GM19455 (cell line): Measurements from ENCODE around the gene CDIP1.
"Not testable (repeated sequence)": the region's sequence is repeated elsewhere in the genome, so short reads cannot be mapped to it uniquely, and the experiment has no call there.

Experiments
- ATAC-seq: cut with Tn5 transposase; IDR thresholded peaks from one replicate; pipeline ENCODE4 v1.9.1; 2021; ENCODE audit not compliant: unreplicated experiment

Gene CDIP1

DNA sequence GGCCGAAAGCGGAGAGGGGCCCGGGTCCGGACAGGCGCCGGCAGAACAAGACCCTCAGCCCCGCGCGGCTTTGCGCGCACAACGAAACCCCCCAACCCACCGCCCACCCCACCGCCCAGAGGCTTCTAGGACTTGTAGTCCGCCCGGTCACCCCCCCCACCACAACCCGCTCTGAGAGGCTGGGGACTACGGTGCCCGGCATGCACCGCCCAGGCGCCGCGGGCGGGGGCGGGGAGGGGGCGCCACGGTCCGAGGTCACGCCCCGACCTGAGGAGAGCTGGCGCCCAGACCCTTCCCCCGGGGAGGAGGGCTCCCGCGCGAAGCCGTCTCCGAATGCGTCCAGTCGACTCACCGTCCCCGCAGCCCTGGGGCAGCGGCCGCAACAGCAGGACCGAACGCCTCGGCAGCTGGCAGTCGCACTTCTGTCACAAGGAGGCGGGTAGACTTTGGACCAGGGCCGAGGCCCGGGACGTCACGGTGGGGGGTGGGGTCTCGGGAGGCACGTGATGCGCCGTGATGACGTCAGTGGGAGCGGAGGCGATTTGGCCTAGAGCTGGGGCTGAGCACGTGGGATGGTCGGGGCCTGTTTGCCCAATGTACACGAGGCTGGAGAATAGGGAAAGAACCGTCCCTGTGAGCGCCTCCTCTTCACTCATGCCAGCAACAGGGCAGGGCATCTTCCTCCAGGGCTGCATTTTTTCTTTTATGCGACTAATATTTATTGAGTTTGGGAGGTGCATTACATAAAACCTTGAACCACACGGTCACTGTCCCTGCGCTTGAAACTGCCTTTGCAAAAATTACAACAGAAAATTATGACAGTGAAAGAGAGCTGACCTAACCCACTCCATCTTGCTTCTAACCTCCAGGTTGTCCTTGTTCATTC is at the start of gene CDIP1:
Gene CDIP1, minus strand, starts transcription at position 424 of the 886 bp plus-strand sequence. CDS start 24,643 bp downstream, outside the sequence.
- ATAC-seq: peak; percentile 77

DNA sequence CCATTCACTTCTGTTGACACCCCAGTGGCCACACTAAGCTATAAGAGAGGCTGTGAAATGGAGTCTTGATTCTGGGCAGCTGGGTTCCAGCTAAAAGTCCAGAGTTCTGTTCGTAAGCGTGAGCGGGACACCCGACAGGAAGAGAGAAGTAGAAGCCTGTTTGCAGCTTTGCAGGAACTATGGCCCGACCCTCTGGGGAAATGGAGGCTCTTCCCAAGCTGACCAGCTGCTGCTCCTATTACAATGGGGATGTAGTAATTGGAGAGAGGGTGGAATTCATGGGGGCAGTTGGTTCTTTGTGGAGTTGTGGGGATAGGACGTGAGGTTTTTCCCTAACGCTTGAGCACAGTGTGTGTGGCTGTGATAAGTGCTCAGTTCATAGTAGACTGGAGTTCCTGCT is 47.7 kb upstream of the CDIP1 start:
- no peak for ATAC-seq

DNA sequence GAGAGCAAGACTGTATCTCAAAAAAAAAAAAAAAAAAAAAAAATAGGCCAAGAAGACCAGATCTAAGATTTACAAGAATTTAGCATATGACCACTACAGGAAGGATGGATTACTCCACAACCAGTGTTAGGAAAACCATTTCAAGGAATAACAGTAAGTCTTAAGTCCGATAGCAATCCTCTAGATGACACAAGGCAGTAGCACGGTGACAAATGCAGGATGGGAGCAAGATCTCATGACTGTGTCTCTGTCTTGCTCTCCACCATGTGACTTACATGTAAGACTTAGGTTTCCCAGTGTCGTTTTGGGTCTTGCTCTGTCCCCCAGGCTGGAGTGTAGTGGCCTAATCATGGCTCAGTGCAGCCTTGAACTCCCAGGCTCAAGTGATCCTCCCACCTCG is 45.3 kb upstream of the CDIP1 start:
- ATAC-seq: no peak

DNA sequence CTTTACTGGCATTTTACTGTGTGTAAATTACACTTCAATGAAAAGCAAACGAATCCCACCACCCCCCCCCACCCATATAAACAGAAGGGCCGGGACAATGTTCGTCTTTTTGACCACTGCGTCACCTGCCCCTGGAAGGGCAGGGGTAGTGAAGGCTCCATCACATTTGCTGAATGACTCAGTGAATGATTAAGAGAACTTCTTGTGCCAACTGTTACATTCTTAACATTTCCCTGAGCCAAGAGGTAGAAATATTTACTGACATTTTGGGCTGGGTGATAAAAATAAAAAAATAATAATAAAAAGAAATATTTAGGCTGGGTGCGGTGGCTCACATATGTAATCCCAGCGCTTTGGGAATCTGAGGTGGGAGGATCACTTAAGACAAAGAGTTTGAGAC is 41.7 kb upstream of the CDIP1 start:
- ATAC-seq: no peak

DNA sequence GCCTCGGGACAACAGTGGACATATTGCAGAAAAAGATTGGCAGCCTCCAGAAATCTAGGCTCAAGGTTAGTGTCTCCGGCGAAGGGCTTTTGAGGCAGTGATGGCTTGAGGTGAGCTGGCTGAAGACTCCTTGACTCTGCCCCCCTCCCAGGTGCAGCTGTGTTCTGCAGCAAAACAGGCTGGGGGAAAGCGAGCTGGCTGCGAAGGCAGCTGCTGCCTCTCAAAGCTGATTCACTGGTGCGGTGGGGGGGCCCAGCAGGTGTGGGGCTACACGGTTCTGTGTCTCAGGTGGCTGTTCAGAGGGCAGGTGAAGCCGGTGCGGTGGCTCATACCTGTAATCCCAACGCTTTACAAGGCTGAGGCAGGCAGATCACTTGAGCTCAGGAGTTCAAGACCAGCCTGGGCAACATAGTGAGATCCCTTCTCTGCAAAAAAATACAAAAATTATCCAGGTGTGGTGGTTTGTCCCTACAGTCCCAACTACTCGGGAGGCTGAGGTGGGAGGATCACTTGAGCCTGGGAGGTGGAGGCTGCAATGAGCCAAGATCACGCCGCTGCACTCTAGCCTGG is 40.5 kb upstream of the CDIP1 start:
- no peak for ATAC-seq

DNA sequence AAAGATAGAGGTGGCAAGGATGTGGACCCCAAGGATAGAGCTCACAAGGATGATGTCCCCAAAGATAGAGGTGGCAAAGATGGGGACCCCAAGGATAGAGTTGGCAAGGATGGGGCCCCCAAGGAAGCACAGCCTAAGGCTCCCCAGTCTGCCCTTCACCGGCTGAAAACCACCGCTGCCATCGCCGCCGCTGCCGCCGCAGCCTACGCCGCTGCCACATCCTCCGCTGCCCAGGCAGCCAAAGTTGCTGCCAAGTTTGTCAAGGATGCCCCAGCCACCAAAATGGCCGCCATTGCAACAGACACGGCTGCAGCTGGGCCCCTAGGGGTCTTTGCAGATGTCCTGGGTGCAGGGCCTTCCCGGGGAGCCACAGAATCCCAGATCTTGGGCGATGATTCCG is 37.4 kb upstream of the CDIP1 start:
- ATAC-seq: no peak

DNA sequence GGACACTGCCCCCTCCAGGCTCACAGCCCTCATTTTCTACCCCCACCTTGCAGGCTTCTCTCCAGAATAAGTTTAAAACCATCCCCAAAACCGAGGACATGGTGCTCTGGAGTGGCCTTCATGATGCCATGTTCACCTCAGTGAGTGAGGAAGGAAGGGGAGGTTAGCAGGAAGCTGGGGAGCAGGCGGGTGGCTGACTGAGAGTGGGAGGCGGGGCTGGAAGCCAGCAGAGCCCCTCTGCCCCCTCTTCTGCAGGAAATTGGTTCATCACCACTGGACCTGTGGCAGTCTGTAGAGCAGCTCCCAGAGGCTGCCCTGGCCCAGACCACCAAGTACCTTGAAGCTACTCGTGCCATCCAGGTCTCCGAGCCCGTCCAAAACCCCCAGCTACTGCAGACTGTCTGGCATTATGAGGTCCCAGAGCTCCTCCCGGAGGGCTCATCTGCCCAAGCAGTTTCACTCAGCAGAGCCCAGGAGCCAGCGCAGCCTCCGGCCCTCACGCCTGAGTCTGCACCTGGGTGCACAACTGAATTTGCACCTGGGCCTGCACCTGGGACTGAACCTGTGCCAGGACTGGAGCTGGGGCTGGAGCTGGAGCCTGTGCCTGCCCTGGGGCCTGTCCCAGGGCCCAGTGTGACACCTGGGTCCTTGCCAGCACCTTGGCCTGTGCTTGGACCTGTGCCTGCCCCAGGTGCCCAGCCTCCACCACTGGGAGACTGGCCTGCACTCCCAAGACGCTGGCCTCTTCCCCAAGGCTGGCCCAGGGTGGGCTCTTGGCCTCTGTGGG is 36.5 kb upstream of the CDIP1 start:
- ATAC-seq: no peak

DNA sequence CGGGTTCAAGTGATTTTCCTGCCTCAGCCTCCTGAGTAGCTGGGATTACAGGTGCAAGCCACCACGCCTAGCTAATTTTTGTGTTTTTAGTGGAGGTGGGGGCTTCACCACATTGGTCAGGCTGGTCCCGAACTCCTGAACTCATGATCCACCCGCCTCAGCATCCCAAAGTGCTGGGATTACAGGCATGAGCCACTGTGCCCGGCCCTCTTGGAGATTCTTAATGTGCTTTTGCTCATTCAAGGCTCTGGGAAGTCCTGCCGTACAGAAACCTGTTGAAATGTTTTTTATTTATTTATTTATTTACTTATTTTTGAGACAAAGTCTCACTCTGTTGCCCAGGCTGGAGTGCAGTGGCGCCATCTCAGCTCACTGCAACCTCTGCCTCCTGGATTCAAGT is 35.4 kb upstream of the CDIP1 start:
- not testable (repeated sequence) for ATAC-seq

DNA sequence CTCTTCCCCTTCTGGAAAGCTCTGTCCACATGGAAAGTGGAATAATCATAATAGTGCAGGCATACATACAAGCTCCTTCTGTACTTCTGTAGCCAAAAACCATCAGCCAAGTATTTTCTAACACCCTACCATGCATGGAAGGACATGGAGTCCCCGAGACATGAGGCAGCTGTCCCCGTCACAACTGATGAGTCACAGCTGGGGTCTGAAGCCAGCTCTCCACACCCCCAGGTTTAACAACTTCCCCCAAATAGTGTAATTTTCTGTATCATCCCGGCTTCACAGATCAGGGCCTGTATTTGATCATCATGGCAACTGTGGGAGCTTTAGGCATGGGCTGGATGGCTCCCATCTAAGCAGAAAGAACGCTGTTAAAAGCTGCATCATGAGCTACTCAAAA is 34.1 kb upstream of the CDIP1 start:
- ATAC-seq: no peak

DNA sequence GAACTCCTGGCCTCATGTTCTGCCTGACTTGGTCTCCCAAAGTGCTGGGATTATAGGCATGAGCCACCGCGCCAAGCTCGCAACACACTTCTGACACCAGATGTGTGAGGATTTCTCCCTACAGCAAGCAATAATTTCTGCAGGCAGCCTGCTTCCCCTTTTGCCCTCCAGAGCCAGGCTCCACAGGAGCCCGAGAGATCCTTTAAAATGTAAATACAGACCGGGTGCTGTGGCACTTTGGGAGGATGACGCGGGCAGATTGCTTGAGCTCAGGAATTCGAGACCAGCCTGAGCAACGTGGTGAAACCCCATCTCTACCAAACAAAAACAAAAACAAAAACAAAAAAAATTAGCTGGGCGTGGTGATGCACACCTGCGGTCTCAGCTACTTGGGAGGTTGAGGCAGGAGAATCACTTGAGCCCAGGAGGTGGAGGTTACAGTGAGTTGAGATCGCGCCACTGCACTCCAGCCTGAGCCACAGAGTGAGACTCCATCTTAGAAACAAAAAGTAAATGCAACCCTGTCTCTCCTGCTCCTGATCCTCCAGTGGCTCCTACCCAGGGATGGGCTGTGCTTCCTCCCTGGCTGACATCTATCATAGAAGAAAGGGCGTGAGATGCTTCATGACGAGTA is 32.2 kb upstream of the CDIP1 start:
- no peak for ATAC-seq

DNA sequence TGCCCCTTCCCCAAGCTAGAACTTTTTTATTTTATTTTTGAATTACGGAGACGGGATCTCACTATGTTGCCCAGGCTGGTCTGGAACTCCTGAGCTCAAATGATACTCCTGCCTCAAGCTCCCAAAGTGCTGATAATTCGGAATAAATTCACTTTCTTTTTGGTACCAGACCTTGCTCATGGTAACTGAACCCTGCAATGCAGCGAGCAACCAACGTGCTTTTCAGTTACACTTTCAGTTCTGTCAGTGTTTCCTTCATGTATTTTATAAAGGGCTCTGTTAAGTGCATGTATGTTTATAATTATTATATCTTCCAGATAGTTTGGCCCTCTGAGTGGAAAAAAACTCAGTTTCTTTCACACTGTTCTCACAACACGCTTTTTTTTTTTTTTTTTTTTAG is 31.5 kb upstream of the CDIP1 start:
- no peak for ATAC-seq

DNA sequence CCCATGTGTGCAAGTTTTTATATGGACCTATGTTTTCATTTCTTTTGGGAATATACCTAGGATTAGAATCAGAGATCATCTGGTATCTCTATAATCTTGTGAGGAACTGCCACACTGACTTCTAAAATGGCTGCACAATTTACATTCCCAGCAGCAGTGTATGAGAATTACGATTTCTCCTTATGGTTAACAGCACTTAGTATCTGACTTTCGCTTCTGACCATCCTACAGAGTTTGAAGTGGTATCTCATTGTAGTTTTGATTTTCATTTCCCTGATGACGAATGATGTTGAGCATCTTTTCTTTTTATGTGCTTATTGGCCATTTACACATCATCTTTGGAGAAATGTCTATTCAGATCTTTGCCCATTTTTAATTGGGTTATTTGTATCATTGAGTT is 27.6 kb upstream of the CDIP1 start:
- no peak for ATAC-seq

DNA sequence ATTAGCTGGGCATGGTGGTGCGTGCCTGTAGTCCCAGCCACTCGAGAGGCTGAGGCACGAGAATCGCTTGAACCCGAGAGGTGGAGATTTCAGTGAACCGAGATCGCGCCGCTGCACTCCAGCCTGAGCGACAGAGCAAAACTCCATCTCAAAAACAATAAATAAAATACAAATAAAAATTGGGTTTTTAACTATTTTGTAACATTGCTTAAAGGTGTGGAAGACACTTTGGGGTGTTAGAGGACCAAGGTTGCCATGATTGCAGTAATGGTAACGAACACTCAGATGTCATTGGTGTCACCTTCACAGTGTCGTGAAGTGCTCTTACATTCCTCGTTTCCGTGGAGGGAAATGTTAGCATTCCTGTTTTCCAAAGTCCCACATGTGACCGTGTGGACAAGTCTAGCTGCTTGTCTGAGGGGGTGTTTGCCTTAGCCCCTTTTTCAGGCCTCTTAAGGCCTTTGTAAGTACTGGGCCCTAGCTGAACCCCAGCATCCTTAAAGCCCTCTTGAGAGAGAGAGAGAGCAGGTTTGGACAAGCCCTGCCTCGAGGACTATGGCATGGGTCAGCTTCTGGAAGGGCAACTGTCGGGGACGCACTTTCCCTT is 26.2 kb upstream of the CDIP1 start:
- ATAC-seq: no peak

DNA sequence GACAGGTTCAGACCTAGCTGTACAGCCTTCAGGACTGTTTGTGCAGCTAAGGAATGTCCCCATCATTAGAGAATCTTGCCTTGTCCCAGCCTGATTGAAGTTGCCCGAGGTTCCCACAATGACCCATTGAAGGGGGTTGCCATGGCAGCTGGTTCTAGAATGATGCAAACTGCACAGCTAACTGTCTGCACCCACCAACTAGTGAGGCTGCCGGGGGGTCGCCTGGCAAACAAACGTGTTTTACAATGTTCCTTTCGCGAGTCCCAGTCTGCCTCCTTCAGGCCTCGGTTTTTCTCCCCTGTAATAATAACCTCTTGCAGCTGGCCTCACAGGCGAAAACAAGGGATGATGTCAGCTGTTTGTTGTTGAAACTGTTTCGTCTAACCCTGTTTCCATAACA is 23.0 kb upstream of the CDIP1 start:
- no peak for ATAC-seq

DNA sequence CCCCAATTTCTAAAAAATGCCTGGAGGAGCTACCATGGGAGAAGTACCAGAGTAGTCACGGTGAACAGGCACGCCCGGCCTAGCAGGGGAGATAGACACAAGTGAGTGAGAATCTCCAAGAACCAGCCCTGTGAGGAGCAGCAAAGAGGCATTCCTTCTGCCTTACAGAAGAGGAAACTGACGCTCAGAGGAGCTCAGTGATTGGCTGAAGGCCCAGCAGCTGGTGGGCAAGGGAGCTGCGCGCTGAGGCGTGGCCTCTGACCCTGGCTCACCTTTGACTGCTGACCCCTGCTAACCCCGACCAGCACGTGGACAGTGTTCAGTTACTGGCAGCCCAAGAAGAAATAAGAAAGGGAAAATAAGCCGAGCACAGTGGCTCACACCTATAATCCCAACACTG is 19.4 kb upstream of the CDIP1 start:
- no peak for ATAC-seq

DNA sequence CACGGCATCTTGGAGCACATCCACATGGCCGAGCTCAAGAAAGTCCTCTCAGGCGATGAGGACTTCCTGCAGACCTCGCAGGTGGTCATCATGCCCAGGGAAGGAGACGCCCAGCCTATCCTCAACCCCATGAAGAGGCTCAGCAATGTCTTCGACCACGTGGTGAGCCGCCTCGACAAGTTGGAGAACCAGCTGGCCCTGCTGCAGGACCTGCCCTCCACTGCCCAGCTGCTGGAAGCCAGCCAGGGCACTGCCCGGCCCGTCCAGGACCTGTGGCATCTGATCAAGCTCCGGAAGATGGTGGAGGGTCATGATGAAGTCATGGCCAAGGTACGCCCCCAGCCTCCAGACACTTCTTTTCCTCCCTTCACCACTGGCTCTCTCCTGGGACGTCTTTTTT is 18.0 kb upstream of the CDIP1 start:
- ATAC-seq: no peak

DNA sequence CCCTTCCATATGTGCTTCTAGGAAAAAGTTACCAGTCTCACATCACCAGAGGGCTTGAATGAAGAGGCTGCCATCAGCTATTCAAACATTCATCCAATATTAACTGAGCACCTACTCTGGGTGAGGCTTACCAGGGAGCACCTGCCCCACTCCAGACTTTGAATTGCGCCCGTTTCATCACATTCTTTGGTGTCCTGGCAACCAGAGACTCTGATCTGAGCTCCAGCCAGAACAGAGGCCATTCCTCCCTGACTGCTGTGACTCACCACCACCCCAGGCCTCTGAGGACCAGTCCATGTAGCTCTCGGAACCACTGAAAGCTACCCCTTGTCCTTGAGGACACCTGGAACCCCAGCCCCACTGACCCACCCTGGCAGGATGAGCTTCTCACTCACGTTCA is 17.5 kb upstream of the CDIP1 start, which contains the start of gene C16orf96:
Gene C16orf96, plus strand, starts transcription at position 229 of the 400 bp plus-strand sequence. Its CDS starts 150 bp downstream, at position 379.
- no peak for ATAC-seq

DNA sequence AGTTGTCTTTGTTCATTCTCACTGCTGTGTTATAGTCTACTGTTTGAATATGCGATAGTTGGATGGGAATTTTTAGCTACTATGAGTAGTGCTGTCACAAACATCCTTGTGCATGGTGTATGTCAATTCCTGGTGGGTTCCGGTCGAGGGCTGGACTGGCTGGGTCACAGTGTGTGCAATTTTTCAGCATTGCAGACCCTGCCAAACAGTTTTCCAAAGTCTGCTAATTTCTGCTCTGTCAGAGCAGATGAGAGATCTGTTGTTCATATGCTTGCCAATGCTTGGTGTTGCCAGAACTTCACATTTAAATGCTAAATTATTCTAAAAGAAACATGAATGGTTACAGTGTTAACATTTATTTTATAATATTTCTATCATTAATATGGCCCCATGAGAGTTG is 14.0 kb upstream of the CDIP1 start:
- ATAC-seq: no peak

DNA sequence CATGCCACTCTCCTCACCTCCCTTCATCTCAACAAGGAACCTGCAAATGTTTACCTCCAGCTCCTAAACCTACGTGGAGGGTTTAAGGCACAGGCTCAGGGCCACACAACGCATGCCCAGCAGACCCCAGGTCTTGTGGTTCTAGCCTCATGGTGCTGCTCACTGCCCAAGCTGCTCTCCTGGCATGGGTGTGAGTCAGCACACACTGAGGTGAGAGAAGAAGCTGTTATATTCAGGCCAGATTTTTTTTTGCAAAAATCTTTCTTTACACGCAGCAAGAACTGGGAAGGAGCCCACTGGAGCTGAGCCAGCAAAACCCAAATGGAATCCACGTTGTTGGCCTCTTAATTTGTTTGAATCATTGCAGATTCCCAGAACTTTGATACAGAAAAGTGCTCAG is 12.0 kb upstream of the CDIP1 start:
- no peak for ATAC-seq

DNA sequence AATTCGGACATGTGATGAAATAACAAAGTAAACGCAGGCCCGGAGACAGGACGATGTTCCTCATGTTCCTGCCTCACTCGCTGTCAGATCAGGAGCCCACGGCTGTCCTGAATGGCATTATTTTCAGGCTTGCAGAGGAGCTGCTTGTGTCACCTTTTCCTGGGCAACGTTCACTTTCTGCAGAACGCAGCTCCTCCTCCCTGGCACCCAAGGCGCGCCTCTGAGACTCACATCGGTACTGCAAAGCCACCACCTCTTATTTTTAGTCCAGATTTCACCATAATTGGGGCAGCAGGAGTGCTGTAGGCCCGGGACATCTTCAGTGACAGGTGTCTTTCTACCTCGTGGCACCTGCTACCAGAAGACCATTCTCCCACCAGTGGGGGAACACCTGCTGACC is 9.6 kb upstream of the CDIP1 start:
- no peak for ATAC-seq

DNA sequence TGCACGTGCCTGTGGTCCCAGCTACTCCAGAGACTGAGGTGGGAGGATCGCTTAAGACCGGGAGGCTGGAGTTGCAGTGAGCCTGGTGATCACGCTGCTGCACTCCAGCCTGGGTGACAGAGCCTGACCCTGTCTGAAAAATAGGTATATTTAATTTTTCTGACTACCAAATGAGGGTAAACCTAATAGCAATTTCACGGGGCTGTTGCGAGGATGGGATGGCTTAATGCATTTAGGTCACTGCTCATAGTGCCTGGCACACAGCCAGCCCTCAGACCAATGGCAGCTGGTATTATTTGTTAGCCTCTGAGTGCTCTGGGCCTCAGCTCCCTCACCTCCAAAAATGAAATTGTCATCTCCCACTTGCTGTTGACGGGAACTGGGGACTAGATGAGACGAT is 5.9 kb upstream of the CDIP1 start:
- ATAC-seq: no peak
